CD8-positive, alpha-beta memory T cell (primary cell): Measurements from ENCODE around the gene TLE1. TPM values are rescaled to one million over a fixed set of nuclear protein-coding genes. Genes with fewer than 3 reads are reported as not detected.

Experiments
- CTCF ChIA-PET: fragments of 350-600 bp; sonication (Branson Sonifier 250); formaldehyde crosslinking; loops from one replicate; lab custom pipeline; 2021; ENCODE audit warnings: antibody characterized with exemption; lab: Charles Lee
- POLR2A ChIA-PET: fragments of 350-600 bp; sonication (Branson Sonifier 250); formaldehyde crosslinking; loops from one replicate; lab custom pipeline; 2021; ENCODE audit warnings: antibody characterized with exemption; lab: Charles Lee
- DNase-seq, 5 donors: peaks; one replicate each; pipeline versions ENCODE4 v3.0.0 to v3.0.0-alpha.2; 2020 to 2022; ENCODE audit warnings: mixed read lengths in 1 of 5
- H3K27ac ChIP-seq: one replicate; pipeline ENCODE4 v1.7.0; 2013; ENCODE audit warnings: low read depth, mild to moderate bottlenecking, low read length, moderate library complexity
- H3K27me3 ChIP-seq: 2 replicates; pipeline ENCODE4 v1.7.0; 2013; ENCODE audit warnings: low read length, mild to moderate bottlenecking; ENCODE audit not compliant: insufficient read depth, poor library complexity, severe bottlenecking
- H3K36me3 ChIP-seq: 2 replicates; pipeline ENCODE4 v1.7.0; 2013; ENCODE audit warnings: mild to moderate bottlenecking, low read length, moderate library complexity; ENCODE audit not compliant: insufficient read depth
- H3K4me1 ChIP-seq: 2 replicates; pipeline ENCODE4 v1.7.0; 2013; ENCODE audit warnings: mild to moderate bottlenecking, low read length, moderate library complexity; ENCODE audit not compliant: insufficient read depth
- H3K4me3 ChIP-seq: 2 replicates; pipeline ENCODE4 v1.7.0; 2013; ENCODE audit warnings: mild to moderate bottlenecking, low read length
- H3K9me3 ChIP-seq: 2 replicates; pipeline ENCODE4 v1.7.0; 2013; ENCODE audit warnings: mild to moderate bottlenecking, low read length
- H3K27ac Mint-ChIP-seq, 8 donors: one replicate each; pipeline ENCODE4 v1.8.0; 2020 to 2021; ENCODE audit warnings: mixed read lengths in 8 of 8, mild to moderate bottlenecking in 6 of 8, inconsistent platforms in 3 of 8, moderate library complexity in 3 of 8
- H3K27me3 Mint-ChIP-seq, 2 donors: one replicate each; pipeline ENCODE4 v1.8.0; 2020 to 2021; ENCODE audit warnings: mixed read lengths in 2 of 2, mild to moderate bottlenecking in 1 of 2, moderate library complexity in 1 of 2
- H3K36me3 Mint-ChIP-seq, 3 donors: one replicate each; pipeline ENCODE4 v1.8.0; 2020 to 2021; ENCODE audit warnings: mixed read lengths in 3 of 3, inconsistent platforms in 1 of 3, mild to moderate bottlenecking in 1 of 3
- H3K4me1 Mint-ChIP-seq, 3 donors: one replicate each; pipeline ENCODE4 v1.8.0; 2020 to 2021; ENCODE audit warnings: mixed read lengths in 3 of 3, inconsistent platforms in 1 of 3, mild to moderate bottlenecking in 1 of 3
- H3K4me3 Mint-ChIP-seq, 7 donors: one replicate each; pipeline ENCODE4 v1.8.0; 2020 to 2021; ENCODE audit warnings: mixed read lengths in 7 of 7, mild to moderate bottlenecking in 6 of 7, moderate library complexity in 4 of 7, inconsistent platforms in 2 of 7
- H3K9me3 Mint-ChIP-seq, 5 donors: one replicate each; pipeline ENCODE4 v1.8.0; 2020 to 2022; ENCODE audit warnings: mixed read lengths in 5 of 5, mild to moderate bottlenecking in 3 of 5, moderate library complexity in 2 of 5, inconsistent platforms in 1 of 5
- polyA plus RNA-seq: library from polyadenylated mRNA; unstranded; fragments of 300-500 nt; fragmentation: Illumina TruSeq; gene quantifications from one replicate; pipeline ENCODE4 v1.2.3, GENCODE V29; 2021
- total RNA-seq, 2 experiments: library from RNA; stranded (reverse); gene quantifications; one replicate each; pipeline ENCODE4 v1.2.3, GENCODE V29; 2021

The TLE1 gene
- total and polyA plus RNA-seq, 3 experiments from 2014 or later, result 0.13 to 25.1 (median 0.33) TPM

DNA sequence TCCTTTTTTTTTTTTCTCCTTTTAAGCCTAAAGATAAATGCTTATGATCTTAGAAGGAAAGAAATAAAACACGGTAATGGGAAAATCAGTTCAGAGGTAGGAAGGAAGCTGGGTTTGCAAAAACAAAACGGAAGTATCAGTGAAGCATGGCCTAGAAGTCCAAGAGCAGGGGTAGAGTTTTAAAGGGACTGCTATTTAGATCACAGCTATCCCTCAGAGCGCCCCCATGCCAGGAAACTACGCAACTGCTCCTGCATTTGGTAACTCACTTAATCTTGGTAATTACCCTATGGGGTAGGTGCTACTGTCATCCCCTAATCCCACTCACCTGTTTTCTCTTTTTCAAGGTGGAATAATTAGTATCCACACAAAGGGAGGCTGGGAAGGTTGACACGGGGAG lies 16.0 kb downstream of the TLE1 start:
- Mint-ChIP-seq H3K27ac (no peak overlapping the region), H3K9me3 (peaks cover 0 to 14% (median 0%) of the 10 kb centered on the region in 5 donors), H3K4me1 (peaks cover 0 to 6% (median 0%) of the 10 kb centered on the region in 3 donors), H3K36me3 (peaks cover 0 to 4% (median 2%) of the 10 kb centered on the region in 3 donors), H3K27me3 (no peaks in the 10 kb centered on the region), H3K4me3 (no peak overlapping the region)
- Histone ChIP-seq H3K9me3 (no peaks in the 10 kb centered on the region), H3K36me3 (no peaks in the 10 kb centered on the region), H3K27me3 (no peaks in the 10 kb centered on the region), H3K27ac (no peak overlapping the region), H3K4me1 (no peaks in the 10 kb centered on the region), H3K4me3 (no peak overlapping the region)
- POLR2A ChIA-PET, result no interaction called here
- CTCF ChIA-PET, result no interaction called here
- DNase-seq, result no peak

DNA sequence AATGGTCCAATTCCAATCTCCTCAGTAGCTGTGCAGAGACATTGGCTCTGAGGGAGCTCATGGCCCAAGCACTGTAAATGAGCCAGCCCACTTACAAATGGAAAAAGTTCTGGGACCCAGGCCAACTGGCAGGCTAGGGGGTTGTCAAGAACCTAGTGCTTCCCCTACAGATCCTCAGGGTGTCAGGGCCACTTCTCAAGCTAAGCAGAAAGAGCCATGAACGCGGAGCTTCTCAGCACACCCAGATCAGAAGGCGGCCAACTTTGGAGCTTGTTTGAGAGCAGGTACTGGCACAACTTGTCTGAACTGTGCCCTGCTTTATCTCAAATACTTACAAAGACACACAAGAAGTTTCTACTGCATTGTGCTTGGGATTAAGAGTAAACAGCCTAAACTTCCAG lies 17.5 kb downstream of the TLE1 start:
- H3K27ac ChIP-seq, result no peak overlapping the region
- H3K4me1 ChIP-seq, result no peaks in the 10 kb centered on the region
- no peak for DNase-seq
- peaks cover 0 to 6% (median 0%) of the 10 kb centered on the region in 3 donors for H3K4me1 Mint-ChIP-seq
- H3K36me3 ChIP-seq, result no peaks in the 10 kb centered on the region
- no peaks in the 10 kb centered on the region for H3K27me3 Mint-ChIP-seq
- H3K4me3 Mint-ChIP-seq, result no peak overlapping the region
- no peak overlapping the region for H3K4me3 ChIP-seq
- no peaks in the 10 kb centered on the region for H3K9me3 ChIP-seq
- POLR2A ChIA-PET, result no interaction called here
- peaks cover 0 to 4% (median 2%) of the 10 kb centered on the region in 3 donors for H3K36me3 Mint-ChIP-seq
- H3K9me3 Mint-ChIP-seq, result peaks cover 0 to 14% (median 0%) of the 10 kb centered on the region in 5 donors
- CTCF ChIA-PET, result no interaction called here
- no peaks in the 10 kb centered on the region for H3K27me3 ChIP-seq
- H3K27ac Mint-ChIP-seq, result no peak overlapping the region

- no peaks in the 10 kb centered on the region for H3K9me3 ChIP-seq
- ChIA-PET POLR2A (no interaction called here), CTCF (no interaction called here)
- H3K4me3 ChIP-seq, result no peak overlapping the region
- no peak overlapping the region for H3K27ac ChIP-seq
- no peaks in the 10 kb centered on the region for H3K4me1 ChIP-seq
- peaks cover 0 to 1% (median 0%) of the 10 kb centered on the region in 3 donors for H3K4me1 Mint-ChIP-seq
- H3K27me3 ChIP-seq, result no peaks in the 10 kb centered on the region
- peaks cover 0 to 10% (median 0%) of the 10 kb centered on the region in 5 donors for H3K9me3 Mint-ChIP-seq
- no peaks in the 10 kb centered on the region for H3K36me3 ChIP-seq
- no peak overlapping the region for H3K4me3 Mint-ChIP-seq
- peaks cover 0 to 4% (median 2%) of the 10 kb centered on the region in 3 donors for H3K36me3 Mint-ChIP-seq
- H3K27me3 Mint-ChIP-seq, result no peaks in the 10 kb centered on the region
- no peak overlapping the region for H3K27ac Mint-ChIP-seq
- no peak for DNase-seq
Observed at GRCh38 chr9:81669866-81670265, 19.5 kb downstream of the TLE1 start.

DNA sequence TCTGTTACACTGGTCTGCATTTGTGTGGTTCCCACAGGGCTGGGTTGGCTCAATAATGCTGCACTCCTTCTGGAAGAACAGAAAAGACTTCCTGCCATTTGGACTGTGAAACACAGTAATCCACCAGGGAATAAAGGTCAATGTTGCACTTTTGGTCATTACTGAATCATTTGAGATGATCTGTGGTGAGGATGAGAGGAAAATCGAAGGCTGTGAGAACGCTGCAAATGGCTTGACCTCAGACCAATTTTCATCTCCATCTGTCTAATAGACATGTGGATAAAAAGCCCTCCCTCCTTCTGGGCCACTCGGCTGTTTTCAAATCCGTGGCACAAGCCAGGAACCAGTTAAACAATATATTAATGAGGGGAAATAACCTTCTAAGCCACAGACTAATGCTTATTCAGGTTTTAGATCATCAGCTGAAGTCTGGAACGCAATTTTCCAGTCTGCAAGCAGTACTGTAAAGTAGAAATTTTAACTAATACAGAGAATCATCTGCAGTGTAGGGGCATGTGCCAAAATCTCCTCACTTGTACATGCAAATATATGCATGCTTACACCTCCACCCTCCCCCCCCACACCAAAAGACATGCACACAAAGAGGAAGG lies 20.2 kb downstream of the TLE1 start:
- Histone ChIP-seq H3K27me3 (no peaks in the 10 kb centered on the region), H3K4me3 (no peak overlapping the region), H3K36me3 (no peaks in the 10 kb centered on the region), H3K4me1 (no peaks in the 10 kb centered on the region), H3K27ac (no peak overlapping the region), H3K9me3 (no peaks in the 10 kb centered on the region)
- Mint-ChIP-seq H3K36me3 (peaks cover 0 to 4% (median 2%) of the 10 kb centered on the region in 3 donors), H3K27me3 (no peaks in the 10 kb centered on the region), H3K9me3 (peaks cover 0 to 10% (median 0%) of the 10 kb centered on the region in 5 donors), H3K4me1 (peaks cover 0 to 1% (median 0%) of the 10 kb centered on the region in 3 donors), H3K27ac (peak overlapping the region in 1 of 8 donors; percentile 57), H3K4me3 (no peak overlapping the region)
- ChIA-PET CTCF (no interaction called here), POLR2A (no interaction called here)
- no peak for DNase-seq

- Mint-ChIP-seq H3K27me3 (no peaks in the 10 kb centered on the region), H3K4me3 (no peak overlapping the region), H3K4me1 (peaks cover 0 to 4% (median 0%) of the 10 kb centered on the region in 3 donors), H3K9me3 (peaks cover 0 to 10% (median 0%) of the 10 kb centered on the region in 5 donors), H3K27ac (no peak overlapping the region), H3K36me3 (peaks cover 0 to 4% (median 3%) of the 10 kb centered on the region in 3 donors)
- no peaks in the 10 kb centered on the region for H3K9me3 ChIP-seq
- H3K27me3 ChIP-seq, result no peaks in the 10 kb centered on the region
- no peak overlapping the region for H3K4me3 ChIP-seq
- DNase-seq, result no peak
- H3K4me1 ChIP-seq, result no peaks in the 10 kb centered on the region
- ChIA-PET CTCF (no interaction called here), POLR2A (no interaction called here)
- no peaks in the 10 kb centered on the region for H3K36me3 ChIP-seq
- H3K27ac ChIP-seq, result no peak overlapping the region
Observed at GRCh38 chr9:81666123-81666522, 23.2 kb downstream of the TLE1 start.

- Histone ChIP-seq H3K27me3 (no peaks in the 10 kb centered on the region), H3K27ac (no peak overlapping the region)
- peaks cover 0 to 4% (median 3%) of the 10 kb centered on the region in 3 donors for H3K36me3 Mint-ChIP-seq
Observed at GRCh38 chr9:81665322-81665871, 23.9 kb downstream of the TLE1 start.

DNA sequence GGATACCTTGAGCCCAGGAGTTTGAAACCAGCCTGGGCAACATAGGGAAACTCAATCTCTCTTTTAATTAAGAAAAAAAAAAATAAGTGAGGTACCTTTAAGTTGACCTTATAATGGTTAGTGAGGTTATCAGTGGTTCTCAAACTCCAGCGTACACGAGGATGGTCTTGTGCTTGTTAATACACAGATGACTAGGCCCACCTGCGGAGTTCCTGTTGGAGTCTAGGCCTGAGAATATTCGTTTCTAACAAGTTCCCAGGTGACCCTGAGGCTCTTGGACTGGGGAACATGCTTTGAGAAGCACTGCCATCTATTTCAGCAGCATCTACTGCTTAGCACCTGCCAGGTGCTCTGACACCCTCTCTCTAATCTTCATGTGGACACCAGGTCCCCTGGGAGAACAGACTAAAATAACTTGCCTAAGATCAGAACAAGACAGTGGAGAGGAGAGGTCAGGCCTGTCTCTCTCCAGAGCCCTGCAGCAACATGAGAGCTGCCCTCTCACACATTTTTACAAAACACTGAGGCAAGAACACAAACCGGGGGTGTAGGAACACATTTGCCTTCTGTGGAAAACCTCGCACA lies 24.6 kb downstream of the TLE1 start:
- Histone ChIP-seq H3K9me3 (no peaks in the 10 kb centered on the region), H3K27ac (no peak overlapping the region), H3K36me3 (no peaks in the 10 kb centered on the region), H3K4me1 (no peaks in the 10 kb centered on the region), H3K4me3 (no peak overlapping the region), H3K27me3 (no peaks in the 10 kb centered on the region)
- H3K27ac Mint-ChIP-seq, result peak overlapping the region in 1 of 8 donors; percentile 5
- H3K27me3 Mint-ChIP-seq, result no peaks in the 10 kb centered on the region
- no peak overlapping the region for H3K4me3 Mint-ChIP-seq
- peaks cover 0 to 4% (median 0%) of the 10 kb centered on the region in 3 donors for H3K4me1 Mint-ChIP-seq
- no peak for DNase-seq
- H3K36me3 Mint-ChIP-seq, result peaks cover 0 to 4% (median 3%) of the 10 kb centered on the region in 3 donors
- H3K9me3 Mint-ChIP-seq, result peaks cover 0 to 7% (median 0%) of the 10 kb centered on the region in 5 donors
- POLR2A ChIA-PET, result no interaction called here
- CTCF ChIA-PET, result no interaction called here

More at GRCh38 chr9:81665322-81665871, 23.9 kb downstream of the TLE1 start:
- Mint-ChIP-seq H3K4me1 (peaks cover 0 to 4% (median 0%) of the 10 kb centered on the region in 3 donors), H3K27me3 (no peaks in the 10 kb centered on the region), H3K4me3 (no peak overlapping the region), H3K27ac (no peak overlapping the region), H3K9me3 (peaks cover 0 to 10% (median 0%) of the 10 kb centered on the region in 5 donors)
- Histone ChIP-seq H3K9me3 (no peaks in the 10 kb centered on the region), H3K36me3 (no peaks in the 10 kb centered on the region), H3K4me1 (no peaks in the 10 kb centered on the region), H3K4me3 (no peak overlapping the region)
- ChIA-PET POLR2A (no interaction called here), CTCF (no interaction called here)
- no peak for DNase-seq

DNA sequence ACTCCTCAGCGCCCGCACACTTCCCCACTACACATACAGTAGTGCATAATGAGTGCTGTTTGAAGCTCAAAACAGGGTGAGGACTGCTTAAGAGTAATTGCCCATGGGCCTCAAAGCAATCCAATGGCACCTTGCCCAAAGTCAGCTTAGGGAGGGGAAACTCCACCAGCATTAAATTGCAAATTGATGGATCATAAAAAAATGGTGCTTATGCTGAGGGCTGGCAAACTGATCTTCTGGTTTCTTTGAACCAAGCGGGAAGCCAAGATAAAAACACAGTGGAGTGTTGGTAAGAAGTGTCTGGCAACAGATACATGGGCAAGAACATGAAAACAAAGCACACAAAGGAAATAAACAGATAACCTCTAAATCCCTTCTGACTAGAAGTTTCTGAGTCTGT lies 28.0 kb downstream of the TLE1 start:
- H3K9me3 Mint-ChIP-seq, result peaks cover 0 to 2% (median 0%) of the 10 kb centered on the region in 5 donors
- H3K4me3 ChIP-seq, result no peak overlapping the region
- H3K9me3 ChIP-seq, result no peaks in the 10 kb centered on the region
- no peak overlapping the region for H3K27ac Mint-ChIP-seq
- H3K27me3 ChIP-seq, result no peaks in the 10 kb centered on the region
- H3K27me3 Mint-ChIP-seq, result no peaks in the 10 kb centered on the region
- peaks cover 0 to 4% (median 3%) of the 10 kb centered on the region in 3 donors for H3K36me3 Mint-ChIP-seq
- POLR2A ChIA-PET, result no interaction called here
- DNase-seq, result no peak
- no peak overlapping the region for H3K4me3 Mint-ChIP-seq
- no peaks in the 10 kb centered on the region for H3K4me1 ChIP-seq
- H3K36me3 ChIP-seq, result no peaks in the 10 kb centered on the region
- H3K27ac ChIP-seq, result no peak overlapping the region
- CTCF ChIA-PET, result no interaction called here
- peaks cover 0 to 10% (median 2%) of the 10 kb centered on the region in 3 donors for H3K4me1 Mint-ChIP-seq
